Measurements from ENCODE around the gene SCARB1. TPM values are rescaled to one million over a fixed set of nuclear protein-coding genes. Genes with fewer than 3 reads are reported as not detected.

SCARB1 gene
- total and polyA plus RNA-seq, 2 experiments from 2014 or later: 31.0 to 62.5 TPM

DNA sequence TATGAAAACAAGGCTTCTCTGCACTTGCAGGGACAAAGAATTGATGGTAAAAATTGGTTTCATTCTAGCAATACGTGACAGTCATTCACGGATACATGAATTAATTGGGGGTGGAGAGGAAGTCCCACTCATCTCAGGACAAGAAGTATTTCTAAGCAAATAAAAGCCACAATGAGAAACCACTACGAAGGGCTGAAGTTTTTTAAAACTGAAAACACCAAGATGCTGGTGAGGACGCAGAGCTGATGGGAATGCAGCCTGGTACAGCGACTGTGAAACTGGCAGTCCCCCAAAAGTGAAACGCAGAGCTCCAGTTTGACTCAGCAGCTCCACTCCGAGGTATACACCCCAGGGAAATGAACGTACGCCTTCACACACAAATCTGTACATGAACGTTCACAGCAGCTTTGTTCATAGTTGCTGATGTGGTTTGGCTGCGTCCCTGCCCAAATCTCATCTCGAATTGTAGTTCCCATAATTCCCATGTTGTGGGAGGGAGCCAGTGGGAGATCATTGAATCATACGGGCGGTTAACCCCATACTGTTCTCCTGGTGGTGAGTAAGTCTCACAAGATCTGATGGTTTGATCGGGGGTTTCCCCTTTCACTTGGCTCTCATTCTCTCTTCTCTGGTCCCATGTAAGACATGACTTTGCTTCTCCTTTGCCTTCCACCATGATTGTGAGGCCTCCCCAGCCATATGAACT, 89.0 kb downstream of the SCARB1 start:
- no peaks in the 10 kb centered on the region for H3K79me2 ChIP-seq (replicated peaks; ENCODE audit: insufficient read depth)
- no peak overlapping the region for H3K4me2 ChIP-seq
- no peak overlapping the region for H3K27ac ChIP-seq (ENCODE audit: low read depth)
- no peaks in the 10 kb centered on the region; the same call in 1 of the 2 replicates for H3K4me1 ChIP-seq (ENCODE audit: insufficient read depth)
- ATAC-seq (no peak), DNase-seq (ENCODE audit: low spot score) (no peak)
- H2AFZ ChIP-seq: no peak overlapping the region
- no peaks in the 10 kb centered on the region for H3F3A ChIP-seq (replicated peaks; ENCODE audit: low read depth)
- Mint-ChIP-seq H3K36me3 (ENCODE audit: low read depth) (no peaks in the 10 kb centered on the region), H3K9me3 (peaks cover 3% of the 10 kb centered on the region; the same call in 1 of the 3 replicates), H3K4me3 (no peak overlapping the region), H3K27ac (no peak overlapping the region), H3K27me3 (ENCODE audit: insufficient read depth, low read depth, poor library complexity) (peaks cover 11% of the 10 kb centered on the region), H3K4me1 (peaks cover 15% of the 10 kb centered on the region)
- no peak overlapping the region for H3K4me3 ChIP-seq
- TF ChIP-seq ZNF331 (CRISPR knock-in tag; IDR thresholded peaks at IDR 0.05; ENCODE audit: low read depth): no peak
- TF ChIP-seq, protein P1, sequence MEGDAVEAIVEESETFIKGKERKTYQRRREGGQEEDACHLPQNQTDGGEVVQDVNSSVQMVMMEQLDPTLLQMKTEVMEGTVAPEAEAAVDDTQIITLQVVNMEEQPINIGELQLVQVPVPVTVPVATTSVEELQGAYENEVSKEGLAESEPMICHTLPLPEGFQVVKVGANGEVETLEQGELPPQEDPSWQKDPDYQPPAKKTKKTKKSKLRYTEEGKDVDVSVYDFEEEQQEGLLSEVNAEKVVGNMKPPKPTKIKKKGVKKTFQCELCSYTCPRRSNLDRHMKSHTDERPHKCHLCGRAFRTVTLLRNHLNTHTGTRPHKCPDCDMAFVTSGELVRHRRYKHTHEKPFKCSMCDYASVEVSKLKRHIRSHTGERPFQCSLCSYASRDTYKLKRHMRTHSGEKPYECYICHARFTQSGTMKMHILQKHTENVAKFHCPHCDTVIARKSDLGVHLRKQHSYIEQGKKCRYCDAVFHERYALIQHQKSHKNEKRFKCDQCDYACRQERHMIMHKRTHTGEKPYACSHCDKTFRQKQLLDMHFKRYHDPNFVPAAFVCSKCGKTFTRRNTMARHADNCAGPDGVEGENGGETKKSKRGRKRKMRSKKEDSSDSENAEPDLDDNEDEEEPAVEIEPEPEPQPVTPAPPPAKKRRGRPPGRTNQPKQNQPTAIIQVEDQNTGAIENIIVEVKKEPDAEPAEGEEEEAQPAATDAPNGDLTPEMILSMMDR (conservative IDR thresholded peaks at IDR 0.05; ENCODE audit: low read depth in 2 of 2): no peak
- no peak for TF ChIP-seq EZH2 (IDR thresholded peaks at IDR 0.05; ENCODE audit: low read depth, unreplicated experiment)
- TF ChIP-seq, protein P2, sequence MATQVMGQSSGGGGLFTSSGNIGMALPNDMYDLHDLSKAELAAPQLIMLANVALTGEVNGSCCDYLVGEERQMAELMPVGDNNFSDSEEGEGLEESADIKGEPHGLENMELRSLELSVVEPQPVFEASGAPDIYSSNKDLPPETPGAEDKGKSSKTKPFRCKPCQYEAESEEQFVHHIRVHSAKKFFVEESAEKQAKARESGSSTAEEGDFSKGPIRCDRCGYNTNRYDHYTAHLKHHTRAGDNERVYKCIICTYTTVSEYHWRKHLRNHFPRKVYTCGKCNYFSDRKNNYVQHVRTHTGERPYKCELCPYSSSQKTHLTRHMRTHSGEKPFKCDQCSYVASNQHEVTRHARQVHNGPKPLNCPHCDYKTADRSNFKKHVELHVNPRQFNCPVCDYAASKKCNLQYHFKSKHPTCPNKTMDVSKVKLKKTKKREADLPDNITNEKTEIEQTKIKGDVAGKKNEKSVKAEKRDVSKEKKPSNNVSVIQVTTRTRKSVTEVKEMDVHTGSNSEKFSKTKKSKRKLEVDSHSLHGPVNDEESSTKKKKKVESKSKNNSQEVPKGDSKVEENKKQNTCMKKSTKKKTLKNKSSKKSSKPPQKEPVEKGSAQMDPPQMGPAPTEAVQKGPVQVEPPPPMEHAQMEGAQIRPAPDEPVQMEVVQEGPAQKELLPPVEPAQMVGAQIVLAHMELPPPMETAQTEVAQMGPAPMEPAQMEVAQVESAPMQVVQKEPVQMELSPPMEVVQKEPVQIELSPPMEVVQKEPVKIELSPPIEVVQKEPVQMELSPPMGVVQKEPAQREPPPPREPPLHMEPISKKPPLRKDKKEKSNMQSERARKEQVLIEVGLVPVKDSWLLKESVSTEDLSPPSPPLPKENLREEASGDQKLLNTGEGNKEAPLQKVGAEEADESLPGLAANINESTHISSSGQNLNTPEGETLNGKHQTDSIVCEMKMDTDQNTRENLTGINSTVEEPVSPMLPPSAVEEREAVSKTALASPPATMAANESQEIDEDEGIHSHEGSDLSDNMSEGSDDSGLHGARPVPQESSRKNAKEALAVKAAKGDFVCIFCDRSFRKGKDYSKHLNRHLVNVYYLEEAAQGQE (IDR thresholded peaks at IDR 0.05; ENCODE audit: unreplicated experiment): no peak
- TF ChIP-seq, protein P3, sequence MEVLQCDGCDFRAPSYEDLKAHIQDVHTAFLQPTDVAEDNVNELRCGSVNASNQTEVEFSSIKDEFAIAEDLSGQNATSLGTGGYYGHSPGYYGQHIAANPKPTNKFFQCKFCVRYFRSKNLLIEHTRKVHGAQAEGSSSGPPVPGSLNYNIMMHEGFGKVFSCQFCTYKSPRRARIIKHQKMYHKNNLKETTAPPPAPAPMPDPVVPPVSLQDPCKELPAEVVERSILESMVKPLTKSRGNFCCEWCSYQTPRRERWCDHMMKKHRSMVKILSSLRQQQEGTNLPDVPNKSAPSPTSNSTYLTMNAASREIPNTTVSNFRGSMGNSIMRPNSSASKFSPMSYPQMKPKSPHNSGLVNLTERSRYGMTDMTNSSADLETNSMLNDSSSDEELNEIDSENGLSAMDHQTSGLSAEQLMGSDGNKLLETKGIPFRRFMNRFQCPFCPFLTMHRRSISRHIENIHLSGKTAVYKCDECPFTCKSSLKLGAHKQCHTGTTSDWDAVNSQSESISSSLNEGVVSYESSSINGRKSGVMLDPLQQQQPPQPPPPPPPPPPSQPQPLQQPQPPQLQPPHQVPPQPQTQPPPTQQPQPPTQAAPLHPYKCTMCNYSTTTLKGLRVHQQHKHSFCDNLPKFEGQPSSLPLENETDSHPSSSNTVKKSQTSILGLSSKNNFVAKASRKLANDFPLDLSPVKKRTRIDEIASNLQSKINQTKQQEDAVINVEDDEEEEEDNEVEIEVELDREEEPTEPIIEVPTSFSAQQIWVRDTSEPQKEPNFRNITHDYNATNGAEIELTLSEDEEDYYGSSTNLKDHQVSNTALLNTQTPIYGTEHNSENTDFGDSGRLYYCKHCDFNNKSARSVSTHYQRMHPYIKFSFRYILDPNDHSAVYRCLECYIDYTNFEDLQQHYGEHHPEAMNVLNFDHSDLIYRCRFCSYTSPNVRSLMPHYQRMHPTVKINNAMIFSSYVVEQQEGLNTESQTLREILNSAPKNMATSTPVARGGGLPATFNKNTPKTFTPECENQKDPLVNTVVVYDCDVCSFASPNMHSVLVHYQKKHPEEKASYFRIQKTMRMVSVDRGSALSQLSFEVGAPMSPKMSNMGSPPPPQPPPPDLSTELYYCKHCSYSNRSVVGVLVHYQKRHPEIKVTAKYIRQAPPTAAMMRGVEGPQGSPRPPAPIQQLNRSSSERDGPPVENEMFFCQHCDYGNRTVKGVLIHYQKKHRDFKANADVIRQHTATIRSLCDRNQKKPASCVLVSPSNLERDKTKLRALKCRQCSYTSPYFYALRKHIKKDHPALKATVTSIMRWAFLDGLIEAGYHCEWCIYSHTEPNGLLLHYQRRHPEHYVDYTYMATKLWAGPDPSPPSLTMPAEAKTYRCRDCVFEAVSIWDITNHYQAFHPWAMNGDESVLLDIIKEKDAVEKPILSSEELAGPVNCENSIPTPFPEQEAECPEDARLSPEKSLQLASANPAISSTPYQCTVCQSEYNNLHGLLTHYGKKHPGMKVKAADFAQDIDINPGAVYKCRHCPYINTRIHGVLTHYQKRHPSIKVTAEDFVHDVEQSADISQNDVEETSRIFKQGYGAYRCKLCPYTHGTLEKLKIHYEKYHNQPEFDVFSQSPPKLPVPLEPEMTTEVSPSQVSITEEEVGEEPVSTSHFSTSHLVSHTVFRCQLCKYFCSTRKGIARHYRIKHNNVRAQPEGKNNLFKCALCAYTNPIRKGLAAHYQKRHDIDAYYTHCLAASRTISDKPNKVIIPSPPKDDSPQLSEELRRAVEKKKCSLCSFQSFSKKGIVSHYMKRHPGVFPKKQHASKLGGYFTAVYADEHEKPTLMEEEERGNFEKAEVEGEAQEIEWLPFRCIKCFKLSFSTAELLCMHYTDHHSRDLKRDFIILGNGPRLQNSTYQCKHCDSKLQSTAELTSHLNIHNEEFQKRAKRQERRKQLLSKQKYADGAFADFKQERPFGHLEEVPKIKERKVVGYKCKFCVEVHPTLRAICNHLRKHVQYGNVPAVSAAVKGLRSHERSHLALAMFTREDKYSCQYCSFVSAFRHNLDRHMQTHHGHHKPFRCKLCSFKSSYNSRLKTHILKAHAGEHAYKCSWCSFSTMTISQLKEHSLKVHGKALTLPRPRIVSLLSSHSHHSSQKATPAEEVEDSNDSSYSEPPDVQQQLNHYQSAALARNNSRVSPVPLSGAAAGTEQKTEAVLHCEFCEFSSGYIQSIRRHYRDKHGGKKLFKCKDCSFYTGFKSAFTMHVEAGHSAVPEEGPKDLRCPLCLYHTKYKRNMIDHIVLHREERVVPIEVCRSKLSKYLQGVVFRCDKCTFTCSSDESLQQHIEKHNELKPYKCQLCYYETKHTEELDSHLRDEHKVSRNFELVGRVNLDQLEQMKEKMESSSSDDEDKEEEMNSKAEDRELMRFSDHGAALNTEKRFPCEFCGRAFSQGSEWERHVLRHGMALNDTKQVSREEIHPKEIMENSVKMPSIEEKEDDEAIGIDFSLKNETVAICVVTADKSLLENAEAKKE (CRISPR knock-in tag; IDR thresholded peaks at IDR 0.05): no peak
- no peak for TF ChIP-seq POLR2AphosphoS5 (IDR thresholded peaks at IDR 0.05; ENCODE audit: low read depth)
- TF ChIP-seq, protein P4, sequence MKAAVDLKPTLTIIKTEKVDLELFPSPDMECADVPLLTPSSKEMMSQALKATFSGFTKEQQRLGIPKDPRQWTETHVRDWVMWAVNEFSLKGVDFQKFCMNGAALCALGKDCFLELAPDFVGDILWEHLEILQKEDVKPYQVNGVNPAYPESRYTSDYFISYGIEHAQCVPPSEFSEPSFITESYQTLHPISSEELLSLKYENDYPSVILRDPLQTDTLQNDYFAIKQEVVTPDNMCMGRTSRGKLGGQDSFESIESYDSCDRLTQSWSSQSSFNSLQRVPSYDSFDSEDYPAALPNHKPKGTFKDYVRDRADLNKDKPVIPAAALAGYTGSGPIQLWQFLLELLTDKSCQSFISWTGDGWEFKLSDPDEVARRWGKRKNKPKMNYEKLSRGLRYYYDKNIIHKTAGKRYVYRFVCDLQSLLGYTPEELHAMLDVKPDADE (IDR thresholded peaks at IDR 0.05): no peak
- TF ChIP-seq ZNF114 (CRISPR knock-in tag; IDR thresholded peaks at IDR 0.05): no peak
- TF ChIP-seq CREB1 (CRISPR knock-in tag; IDR thresholded peaks at IDR 0.05; ENCODE audit: low read depth): no peak
- no peak for TF ChIP-seq EZH2phosphoT487 (IDR thresholded peaks at IDR 0.05; ENCODE audit: unreplicated experiment)
- TF ChIP-seq JUNB (IDR thresholded peaks at IDR 0.05; ENCODE audit: unreplicated experiment): no peak
- no peaks in the 10 kb centered on the region for H4K20me1 ChIP-seq (replicated peaks; ENCODE audit: insufficient read depth)
- H3K9me2 ChIP-seq (ENCODE audit: insufficient read depth): no peaks in the 10 kb centered on the region
- no peaks in the 10 kb centered on the region; the same call in 1 of the 2 replicates for H3K36me3 ChIP-seq (ENCODE audit: insufficient read depth)
- H3K27me3 ChIP-seq (ENCODE audit: insufficient read depth): no peaks in the 10 kb centered on the region

All from GM23338 (cell line).